Measurements from ENCODE around the gene GARNL3. TPM values are rescaled to one million over a fixed set of nuclear protein-coding genes. Genes with fewer than 3 reads are reported as not detected.

Gene GARNL3
- polyA plus RNA-seq, 1 donor from 2014 or later: 20.0 TPM

- H3F3A ChIP-seq (ENCODE audit: insufficient read depth, low read length, poor library complexity, severe bottlenecking): no peaks in the 10 kb centered on the region
- no peaks in the 10 kb centered on the region for H3K27me3 ChIP-seq (ENCODE audit: insufficient read depth, low read depth, low read length)
- no peak overlapping the region for H3K27ac ChIP-seq (ENCODE audit: low read length)
- H3K9me2 ChIP-seq (ENCODE audit: insufficient read depth, low read length): no peaks in the 10 kb centered on the region
- H3K9ac ChIP-seq (ENCODE audit: low read length): no peak overlapping the region
- TF ChIP-seq POLR2AphosphoS5 (IDR thresholded peaks at IDR 0.05) (no peak), TAF1 (IDR thresholded peaks at IDR 0.05; ENCODE audit: low read depth) (no peak), CTCF (IDR thresholded peaks at IDR 0.05; ENCODE audit: poor library complexity, severe bottlenecking) (no peak), REST (IDR thresholded peaks at IDR 0.05; ENCODE audit: borderline replicate concordance) (no peak), MXI1 (conservative IDR thresholded peaks at IDR 0.05; ENCODE audit: poor library complexity, severe bottlenecking) (no peak), EP300 (conservative IDR thresholded peaks at IDR 0.05; ENCODE audit: poor library complexity, severe bottlenecking) (no peak), EZH2 (IDR thresholded peaks at IDR 0.05; ENCODE audit: borderline replicate concordance, insufficient read depth, low read length, poor library complexity, severe bottlenecking) (no peak), SMC3 (conservative IDR thresholded peaks at IDR 0.05; ENCODE audit: poor library complexity) (no peak), RAD21 (conservative IDR thresholded peaks at IDR 0.05) (no peak)
- no peak overlapping the region for H3K4me3 ChIP-seq (ENCODE audit: low read length)
- H3K9me3 ChIP-seq (ENCODE audit: low read length): no peaks in the 10 kb centered on the region
- H4K20me1 ChIP-seq (ENCODE audit: insufficient read depth): no peaks in the 10 kb centered on the region
- no peak overlapping the region for H2AFZ ChIP-seq (ENCODE audit: low read depth, low read length)
- H3K36me3 ChIP-seq (ENCODE audit: insufficient read depth, low read length): peaks cover 4% of the 10 kb centered on the region
- H3K4me2 ChIP-seq (ENCODE audit: low read length): no peak overlapping the region
- H3K79me2 ChIP-seq (replicated peaks; ENCODE audit: insufficient read depth, low read length): peaks cover 8% of the 10 kb centered on the region
Measured at GRCh38 chr9:127430415-127430814, 165.8 kb downstream of the GARNL3 start.

GRCh38 chr9:127437497-127438264 lies 173.1 kb downstream of the GARNL3 start:
- Histone ChIP-seq H3K79me2 (replicated peaks; ENCODE audit: insufficient read depth, low read length) (no peaks in the 10 kb centered on the region), H3K9me2 (ENCODE audit: insufficient read depth, low read length) (no peaks in the 10 kb centered on the region), H4K20me1 (ENCODE audit: insufficient read depth) (no peaks in the 10 kb centered on the region), H3K27me3 (ENCODE audit: insufficient read depth, low read depth, low read length) (no peaks in the 10 kb centered on the region), H3K9ac (ENCODE audit: low read length) (no peak overlapping the region), H3K4me2 (ENCODE audit: low read length) (no peak overlapping the region), H2AFZ (ENCODE audit: low read depth, low read length) (no peak overlapping the region), H3K4me3 (ENCODE audit: low read length) (no peak overlapping the region), H3K9me3 (ENCODE audit: low read length) (no peaks in the 10 kb centered on the region), H3F3A (ENCODE audit: insufficient read depth, low read length, poor library complexity, severe bottlenecking) (no peaks in the 10 kb centered on the region), H3K27ac (ENCODE audit: low read length) (no peak overlapping the region), H3K36me3 (ENCODE audit: insufficient read depth, low read length) (peaks cover 4% of the 10 kb centered on the region)
- TF ChIP-seq EZH2 (IDR thresholded peaks at IDR 0.05; ENCODE audit: borderline replicate concordance, insufficient read depth, low read length, poor library complexity, severe bottlenecking): no peak
- TF ChIP-seq CTCF (IDR thresholded peaks at IDR 0.05; ENCODE audit: poor library complexity, severe bottlenecking): peak; percentile 31

All from neural cell (in vitro differentiated cells).